ENCODE data around the gene PHF11.

DNA sequence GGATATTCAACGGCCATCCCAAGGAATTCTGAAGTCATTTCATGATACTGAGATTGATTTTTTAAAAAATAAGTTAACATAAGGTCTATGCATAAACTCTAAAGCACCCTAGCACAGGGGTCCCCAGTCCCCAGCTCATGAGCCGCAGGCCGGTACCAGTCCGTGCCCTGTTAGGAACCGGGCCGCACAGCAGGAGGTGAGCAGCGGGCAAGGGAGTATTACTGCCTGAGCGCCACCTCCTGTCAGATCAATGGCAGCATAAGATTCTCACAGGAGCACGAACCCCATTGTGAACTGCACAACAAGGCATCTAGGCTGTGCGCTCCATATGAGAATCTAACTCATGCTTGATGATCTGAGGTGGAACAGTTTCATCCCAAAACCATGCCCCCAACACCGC, 58.6 kb downstream of the PHF11 start:
- TF ChIP-seq, protein P1, sequence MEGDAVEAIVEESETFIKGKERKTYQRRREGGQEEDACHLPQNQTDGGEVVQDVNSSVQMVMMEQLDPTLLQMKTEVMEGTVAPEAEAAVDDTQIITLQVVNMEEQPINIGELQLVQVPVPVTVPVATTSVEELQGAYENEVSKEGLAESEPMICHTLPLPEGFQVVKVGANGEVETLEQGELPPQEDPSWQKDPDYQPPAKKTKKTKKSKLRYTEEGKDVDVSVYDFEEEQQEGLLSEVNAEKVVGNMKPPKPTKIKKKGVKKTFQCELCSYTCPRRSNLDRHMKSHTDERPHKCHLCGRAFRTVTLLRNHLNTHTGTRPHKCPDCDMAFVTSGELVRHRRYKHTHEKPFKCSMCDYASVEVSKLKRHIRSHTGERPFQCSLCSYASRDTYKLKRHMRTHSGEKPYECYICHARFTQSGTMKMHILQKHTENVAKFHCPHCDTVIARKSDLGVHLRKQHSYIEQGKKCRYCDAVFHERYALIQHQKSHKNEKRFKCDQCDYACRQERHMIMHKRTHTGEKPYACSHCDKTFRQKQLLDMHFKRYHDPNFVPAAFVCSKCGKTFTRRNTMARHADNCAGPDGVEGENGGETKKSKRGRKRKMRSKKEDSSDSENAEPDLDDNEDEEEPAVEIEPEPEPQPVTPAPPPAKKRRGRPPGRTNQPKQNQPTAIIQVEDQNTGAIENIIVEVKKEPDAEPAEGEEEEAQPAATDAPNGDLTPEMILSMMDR (IDR thresholded peaks at IDR 0.05): no peak
- no peak for TF ChIP-seq POLR2A (IDR thresholded peaks at IDR 0.05)
